SH-SY5Y (cell line): ENCODE data around the gene CHKA.

Source experiments
- GATA2 ChIP-seq: IDR thresholded peaks from 2 replicates; pipeline ENCODE4 v1.6.1; 2011; ENCODE audit warnings: mild to moderate bottlenecking, low read depth, low read length
- GATA3 ChIP-seq: IDR thresholded peaks from 2 replicates; pipeline ENCODE4 v1.6.1; 2011; ENCODE audit warnings: low read depth, mild to moderate bottlenecking, low read length, moderate library complexity

- TF ChIP-seq GATA2 (no peak), GATA3 (no peak)
Observed at GRCh38 chr11:68099474-68100405, 21.4 kb downstream of the CHKA start.
